Stimulated activated CD8-positive, alpha-beta memory T cell treated with anti-CD3 and anti-CD28 coated beads, Interleukin-15, amount 100 ng/mL, for 24 hours (primary cell): ENCODE results near the gene COTL1.

Experiments used
- DNase-seq: peaks from one replicate; pipeline ENCODE4 v3.0.0-alpha.2; 2020; ENCODE audit warnings: low read depth

The COTL1 gene

DNA sequence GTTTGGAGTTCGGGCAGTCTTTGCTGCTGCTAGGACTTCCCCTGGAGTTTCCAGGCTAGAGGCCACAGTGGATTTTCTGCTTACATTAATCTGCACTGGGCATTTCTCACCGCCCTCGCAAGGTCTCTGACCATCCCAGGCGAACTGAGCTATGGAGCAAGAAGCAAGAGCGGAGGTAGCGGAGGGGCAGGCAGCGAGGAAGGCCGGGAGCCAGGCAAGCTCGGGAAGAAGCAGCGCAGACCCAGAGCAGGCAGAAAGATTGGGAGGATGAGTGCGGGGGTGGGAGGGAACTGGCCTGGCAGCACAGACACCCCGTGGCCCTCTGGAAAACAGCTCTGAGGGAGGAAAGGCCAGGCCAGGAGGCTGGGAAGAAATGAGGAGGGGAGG lies 3.8 kb downstream of the COTL1 start:
- DNase-seq, result no peak

DNA sequence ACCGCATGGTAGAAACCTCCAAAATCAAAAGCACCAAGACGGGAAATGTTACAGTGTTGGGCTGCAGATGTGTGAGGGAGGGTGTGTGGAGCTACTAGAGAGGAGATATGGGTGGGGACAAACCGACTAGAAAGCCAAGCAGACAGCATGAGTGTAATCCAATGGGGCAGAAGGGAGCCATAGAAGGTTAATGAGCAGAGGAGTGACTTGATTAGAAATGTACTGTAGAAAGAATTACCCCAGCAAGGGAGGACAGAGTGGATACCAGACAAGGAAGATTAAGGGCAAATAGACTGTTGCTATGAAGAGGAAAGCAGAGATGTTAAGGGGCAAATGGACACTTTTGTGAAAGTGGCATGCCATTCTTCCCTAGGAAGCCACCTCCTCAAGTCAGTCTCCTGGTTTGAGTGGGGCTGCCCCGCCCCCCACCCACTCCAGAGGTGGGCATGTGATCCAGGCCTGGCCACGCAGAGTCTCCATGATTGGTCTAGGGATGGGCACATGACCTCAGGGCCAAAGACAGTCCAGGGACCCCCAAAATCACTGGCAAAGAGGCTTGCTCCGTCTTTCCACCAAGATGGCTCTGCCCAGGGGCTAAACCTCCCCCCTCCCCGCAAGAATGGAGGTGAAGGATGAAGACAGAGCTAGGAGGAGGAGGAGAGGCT lies 4.3 kb downstream of the COTL1 start:
- no peak for DNase-seq

DNA sequence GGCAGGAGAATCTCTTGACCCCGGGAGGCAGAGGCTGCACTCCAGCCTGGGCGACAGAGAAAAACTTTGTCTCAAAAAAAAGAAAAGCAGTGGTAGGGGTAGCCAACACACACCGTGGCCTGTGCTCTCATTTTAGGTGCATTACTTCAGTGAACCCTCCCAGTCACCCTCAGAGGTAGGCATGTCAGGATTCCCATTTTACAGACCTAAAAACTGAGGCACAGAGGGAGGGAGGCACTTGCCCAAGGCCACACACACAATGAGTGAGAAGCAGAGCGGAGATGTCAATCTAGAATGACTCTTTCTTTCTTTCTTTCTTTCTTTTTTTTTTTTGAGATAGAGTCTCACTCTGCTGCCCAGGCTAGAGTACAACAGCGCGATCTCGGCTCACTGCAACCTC lies 5.2 kb downstream of the COTL1 start:
- no peak for DNase-seq

DNA sequence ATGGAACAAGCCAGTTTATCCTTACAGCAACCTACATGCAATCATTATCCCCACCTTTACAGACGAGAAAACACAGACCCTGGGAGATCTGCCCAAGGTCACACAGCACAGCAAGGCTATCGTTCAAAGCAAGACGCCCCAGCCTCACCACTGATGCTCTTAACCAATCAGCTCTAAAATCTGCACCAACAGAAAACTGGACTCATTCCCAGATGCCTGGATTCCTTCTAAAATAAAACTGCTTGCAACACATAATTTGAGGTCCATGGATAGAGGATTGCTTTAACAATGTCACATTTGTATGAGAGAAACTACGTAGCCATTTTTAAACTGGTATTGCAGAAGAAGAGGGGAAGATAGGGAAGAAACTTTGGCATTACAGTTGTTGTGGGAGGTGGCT lies 6.8 kb downstream of the COTL1 start:
- DNase-seq, result no peak

DNA sequence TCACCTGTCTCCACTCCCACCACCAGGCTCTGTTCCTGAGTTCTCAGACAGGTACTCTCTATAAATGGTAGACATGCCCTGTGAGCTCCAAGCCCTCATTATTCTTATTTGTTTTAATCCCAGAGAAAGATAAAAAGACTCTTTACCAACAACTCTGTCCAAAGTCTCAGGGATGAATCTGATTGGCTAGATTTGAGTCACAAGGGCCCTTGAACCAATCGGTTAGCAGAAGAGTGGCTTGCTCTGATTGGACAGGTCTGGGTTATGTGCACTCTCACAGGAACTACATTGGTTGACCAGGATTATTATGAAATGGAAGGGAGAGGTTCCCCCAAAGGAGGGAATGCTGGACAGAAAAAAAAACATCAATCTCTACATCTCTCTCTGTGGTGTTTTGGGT lies 7.5 kb downstream of the COTL1 start:
- no peak for DNase-seq

DNA sequence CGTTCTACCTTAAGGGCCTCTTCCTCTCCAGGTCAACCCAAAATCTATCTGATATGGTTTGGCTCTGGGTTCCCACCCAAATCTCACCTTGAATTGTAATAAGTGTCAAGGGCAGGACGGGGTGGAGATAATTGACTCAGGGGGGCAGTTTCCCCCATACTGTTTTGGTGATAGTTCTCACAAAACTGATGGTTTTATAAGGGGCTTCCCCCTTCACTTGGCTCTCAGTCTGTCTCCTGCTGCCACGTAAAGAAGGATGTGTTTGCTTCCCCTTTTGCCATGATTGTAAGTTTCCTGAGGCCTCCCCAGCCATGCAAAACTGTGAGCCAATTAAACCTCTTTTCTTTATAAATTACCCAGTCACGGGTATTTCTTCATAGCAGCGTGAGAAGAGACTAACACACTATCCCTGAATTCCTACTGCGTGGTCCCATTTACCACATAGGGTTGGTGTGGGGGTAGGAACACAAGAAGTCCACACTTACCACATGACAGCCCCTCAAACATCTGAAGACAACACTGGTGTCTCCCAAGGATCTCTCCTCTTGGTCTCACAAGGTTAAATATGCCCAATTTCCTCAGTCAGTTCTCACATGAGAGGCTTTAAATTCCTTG lies 8.2 kb downstream of the COTL1 start:
- DNase-seq, result no peak

- DNase-seq, result no peak
Observed at GRCh38 chr16:84608282-84608681, 9.6 kb downstream of the COTL1 start.

GRCh38 chr16:84607694-84608093 lies 10.2 kb downstream of the COTL1 start:
- DNase-seq, result no peak

DNA sequence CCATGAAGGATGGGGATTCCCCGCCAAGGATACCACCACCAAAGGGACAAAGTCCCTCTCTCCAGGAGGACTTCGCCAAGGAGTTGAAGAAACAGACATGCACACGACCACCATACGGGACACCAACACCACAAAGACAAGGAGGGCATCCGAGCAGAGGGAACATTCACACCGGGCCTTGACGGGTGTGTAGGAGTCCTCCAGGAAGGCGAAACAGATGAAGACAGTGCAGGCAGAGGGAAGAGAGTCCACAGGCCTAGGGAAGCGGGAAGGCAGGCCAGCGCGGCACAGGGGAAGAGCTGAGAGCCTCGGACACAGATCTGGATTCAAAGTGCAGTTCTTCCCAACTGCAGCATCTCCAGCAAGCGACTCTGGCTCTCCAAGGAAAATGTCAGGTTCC lies 10.8 kb downstream of the COTL1 start:
- DNase-seq, result no peak

- DNase-seq, result no peak
Observed at GRCh38 chr16:84606081-84606875, 11.6 kb downstream of the COTL1 start.

- no peak for DNase-seq
Observed at GRCh38 chr16:84605339-84605848, 12.5 kb downstream of the COTL1 start.

DNA sequence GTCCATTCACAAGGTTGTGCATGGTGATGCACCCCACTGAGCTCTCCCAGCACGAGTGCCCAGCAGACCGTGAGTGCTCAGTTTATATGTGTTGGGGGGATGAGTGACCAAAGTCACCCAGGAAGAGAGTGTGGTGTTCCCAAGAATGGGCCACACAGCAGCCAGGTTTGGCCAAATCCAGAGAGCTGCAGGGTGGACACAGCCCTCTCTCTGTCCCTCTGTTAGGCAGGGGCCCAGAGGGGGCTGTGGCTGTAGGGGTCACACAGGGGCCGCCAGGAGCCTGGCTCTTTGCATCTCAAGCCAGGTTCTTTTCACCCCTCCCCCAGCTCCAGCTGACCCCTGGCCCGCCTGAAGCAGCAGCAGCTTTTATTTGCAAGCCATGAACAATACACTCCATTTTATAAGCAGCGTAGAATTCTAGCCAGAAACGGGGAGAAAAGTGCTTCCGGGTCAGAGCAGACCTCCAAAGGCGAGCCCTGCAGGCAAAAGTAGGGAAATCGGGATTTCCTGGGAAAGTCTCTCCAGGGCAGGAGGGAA lies 13.3 kb downstream of the COTL1 start:
- no peak for DNase-seq

GRCh38 chr16:84603940-84604339 lies 13.9 kb downstream of the COTL1 start:
- DNase-seq, result no peak

- DNase-seq, result no peak
Observed at GRCh38 chr16:84603140-84603816, 14.6 kb downstream of the COTL1 start.

DNA sequence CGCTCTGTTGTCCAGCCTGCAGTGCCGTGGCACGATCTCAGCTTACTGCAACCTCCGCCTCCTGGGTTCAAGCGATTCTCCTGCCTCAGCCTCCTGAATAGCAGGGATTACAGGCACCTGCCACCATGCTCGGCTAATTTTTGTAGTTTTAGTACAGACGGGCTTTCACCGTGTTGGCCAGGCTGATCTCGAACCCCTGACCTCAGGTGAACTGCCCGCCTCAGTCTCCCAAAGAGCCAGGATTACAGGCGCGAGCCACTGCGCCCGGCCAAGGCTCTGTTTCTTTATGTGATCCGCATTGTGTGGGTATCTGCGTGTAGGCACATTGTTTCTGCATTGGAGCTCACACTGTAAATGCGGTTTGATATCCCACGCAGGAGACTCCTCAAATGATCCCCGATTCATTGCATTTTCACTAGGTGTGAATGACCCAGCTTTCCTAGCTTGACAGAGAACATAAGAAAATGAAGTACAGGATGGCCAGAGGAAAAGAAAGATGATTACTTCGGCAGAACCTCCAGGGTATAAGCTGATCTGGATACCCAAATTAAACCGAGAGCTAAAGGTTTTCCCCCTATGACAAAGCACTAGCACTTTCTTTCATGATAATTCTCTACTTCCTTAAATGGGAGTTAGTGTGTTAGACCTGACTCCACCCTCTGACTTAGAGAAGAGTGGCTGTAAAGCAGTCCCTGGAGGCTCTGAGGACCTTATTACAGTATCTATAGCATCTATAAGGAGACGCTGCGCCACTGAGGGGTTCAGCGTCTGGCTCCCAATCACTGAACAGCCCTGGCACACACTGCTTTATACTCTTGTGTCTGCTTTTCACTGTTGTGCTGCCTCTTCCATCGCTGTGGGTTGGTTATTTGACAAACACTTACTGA lies 17.3 kb downstream of the COTL1 start:
- DNase-seq, result no peak

DNA sequence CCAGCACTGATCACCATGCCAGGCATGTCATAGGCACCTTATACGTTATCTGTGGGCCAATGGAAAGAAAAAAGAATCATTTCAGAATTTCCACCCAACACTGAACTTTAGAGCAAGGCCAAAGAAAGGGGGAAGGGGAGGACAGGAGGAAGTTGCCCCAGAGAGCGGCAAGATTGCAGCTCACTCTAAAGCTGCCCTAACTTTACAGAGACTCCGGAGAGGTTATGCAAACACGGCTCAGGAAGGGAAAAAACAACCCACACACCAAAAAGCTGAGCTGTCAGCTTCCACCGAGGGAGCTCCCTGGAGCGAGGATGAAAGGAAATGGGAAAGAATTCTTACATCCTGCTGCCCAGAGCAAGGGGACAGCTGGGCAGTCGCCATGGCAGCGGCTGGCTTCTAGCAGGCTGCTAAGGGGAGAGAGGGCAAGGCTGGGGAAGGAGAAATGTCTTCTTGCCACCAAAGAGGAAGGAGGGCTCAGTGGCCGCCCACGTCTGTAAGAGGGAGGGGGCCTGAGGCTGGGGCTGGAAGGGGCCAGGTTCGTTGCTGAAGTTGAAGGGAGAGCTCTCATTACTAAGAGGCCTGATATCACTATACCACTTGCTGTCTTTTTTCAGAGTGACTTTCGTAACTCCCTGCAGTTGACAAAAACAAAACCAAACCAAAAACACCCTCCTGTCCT lies 18.2 kb downstream of the COTL1 start:
- peak; percentile 31 for DNase-seq

DNA sequence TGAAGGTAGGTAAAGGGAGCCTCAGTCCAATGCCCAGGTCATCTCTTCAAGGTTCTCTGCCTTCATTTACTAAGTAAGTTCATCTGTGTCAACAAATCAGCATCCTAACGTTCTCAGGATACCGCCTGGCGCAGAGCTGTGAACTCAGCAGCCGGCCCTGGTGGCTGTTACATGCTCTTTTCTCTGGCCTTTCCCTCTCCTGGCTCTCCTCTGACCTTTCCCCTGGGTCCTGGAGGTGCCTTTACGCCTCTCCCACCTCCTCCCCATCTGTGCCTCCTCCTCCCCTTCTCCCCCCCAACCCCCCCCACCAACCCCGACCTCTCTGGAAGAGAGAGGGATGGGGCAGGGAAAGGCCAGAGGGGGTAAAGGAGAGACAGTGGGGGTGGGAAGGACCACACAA lies 19.5 kb downstream of the COTL1 start:
- no peak for DNase-seq

DNA sequence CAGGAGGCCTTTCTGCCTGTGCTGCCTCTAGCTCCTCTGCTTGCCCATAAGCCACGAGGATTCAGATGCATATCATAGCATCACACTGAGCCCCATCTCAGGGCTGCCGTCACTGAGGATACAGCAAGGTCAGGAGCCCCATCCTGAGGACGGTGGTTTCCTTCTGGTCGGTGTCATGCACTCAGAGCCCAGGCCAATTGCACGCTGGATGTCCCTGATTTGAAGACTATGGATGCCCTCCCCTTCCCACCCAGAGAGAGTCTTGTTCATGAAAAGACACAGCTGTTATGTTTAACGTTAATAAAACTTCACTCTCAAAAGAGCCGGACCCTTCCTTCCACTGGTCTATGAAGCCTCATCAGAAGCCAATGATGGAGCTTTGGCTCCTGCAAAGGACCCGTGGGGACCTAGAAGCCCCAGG lies 19.9 kb downstream of the COTL1 start:
- no peak for DNase-seq

GRCh38 chr16:84597528-84597896 lies 20.4 kb downstream of the COTL1 start:
- no peak for DNase-seq

DNA sequence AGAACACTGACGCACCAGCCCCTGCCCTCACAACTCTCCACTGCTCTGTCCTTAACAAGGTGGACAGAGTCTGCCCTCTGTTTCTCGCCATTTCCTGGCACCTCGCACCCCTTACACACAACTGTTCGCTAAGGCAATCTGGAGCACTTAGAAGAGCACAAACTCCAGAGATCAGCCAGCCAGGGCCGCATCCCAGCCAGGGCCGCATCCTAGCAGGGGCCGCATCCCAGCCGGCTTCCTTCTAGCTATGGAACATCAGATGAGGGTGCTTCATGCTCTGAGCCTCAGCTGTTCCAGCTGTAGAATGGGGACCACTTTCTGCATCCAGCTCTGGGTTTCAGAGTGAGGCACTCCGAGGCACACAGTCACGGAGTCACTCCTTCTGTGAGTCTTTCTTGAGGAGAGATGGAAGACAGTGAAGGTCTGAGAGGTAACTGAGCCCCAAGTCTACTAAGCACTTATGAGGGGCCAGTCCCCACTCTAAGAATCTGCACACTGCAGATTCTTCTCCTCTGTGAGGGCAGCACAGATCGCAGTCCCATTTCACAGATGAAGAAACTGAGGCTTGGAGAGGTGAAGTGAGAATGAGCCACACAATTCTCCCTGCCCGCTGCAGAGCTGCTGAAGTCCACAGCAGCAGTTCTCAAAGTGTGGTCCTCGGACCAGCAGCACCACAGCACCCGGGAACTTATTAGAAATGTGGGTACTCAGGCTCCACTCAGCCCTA lies 20.9 kb downstream of the COTL1 start:
- DNase-seq, result no peak
